Osteocyte (in vitro differentiated cells): ENCODE measurements around the gene SYNJ2. TPM values are rescaled to one million over a fixed set of nuclear protein-coding genes. Genes with fewer than 3 reads are reported as not detected.

Experiments
- DNase-seq: peaks from one replicate; pipeline ENCODE4 v3.0.0; 2021; ENCODE audit warnings: mixed read lengths; ENCODE audit not compliant: unreplicated experiment; ENCODE audit errors: extremely low spot score
- H3K27ac Mint-ChIP-seq: one replicate; pipeline ENCODE4 v1.8.0; 2021; ENCODE audit warnings: mild to moderate bottlenecking, mixed read lengths; ENCODE audit not compliant: unreplicated experiment
- H3K27me3 Mint-ChIP-seq: one replicate; pipeline ENCODE4 v1.8.0; 2021; ENCODE audit warnings: mixed read lengths; ENCODE audit not compliant: unreplicated experiment
- H3K36me3 Mint-ChIP-seq: one replicate; pipeline ENCODE4 v1.8.0; 2021; ENCODE audit warnings: mixed read lengths; ENCODE audit not compliant: unreplicated experiment
- H3K4me1 Mint-ChIP-seq: one replicate; pipeline ENCODE4 v1.8.0; 2021; ENCODE audit warnings: mixed read lengths; ENCODE audit not compliant: unreplicated experiment
- H3K4me3 Mint-ChIP-seq: one replicate; pipeline ENCODE4 v1.8.0; 2021; ENCODE audit warnings: mild to moderate bottlenecking, moderate library complexity, mixed read lengths; ENCODE audit not compliant: unreplicated experiment
- H3K9me3 Mint-ChIP-seq: one replicate; pipeline ENCODE4 v1.8.0; 2021; ENCODE audit warnings: mixed read lengths; ENCODE audit not compliant: unreplicated experiment
- CTCF ChIP-seq: fragments of 200-600 bp; sonication (generic); IDR thresholded peaks from 2 replicates; pipeline ENCODE4 v1.5.0; 2021; ENCODE audit warnings: antibody characterized with exemption, mild to moderate bottlenecking, moderate library complexity
- total RNA-seq: library from RNA; stranded (reverse); gene quantifications from 2 replicates; pipeline ENCODE4 v1.2.1, GENCODE V29; 2021

Gene SYNJ2
- total RNA-seq, 1 donor from 2014 or later = 94.5 TPM

GRCh38 chr6:157996201-157996712, 14.6 kb downstream of the SYNJ2 start:
- Mint-ChIP-seq H3K27me3 (no peaks in the 10 kb centered on the region), H3K27ac (peak overlapping the region; percentile 76), H3K4me1 (peaks cover 82% of the 10 kb centered on the region), H3K36me3 (peaks cover 24% of the 10 kb centered on the region), H3K4me3 (no peak overlapping the region), H3K9me3 (no peaks in the 10 kb centered on the region)
- DNase-seq = no peak
- no peak for TF ChIP-seq CTCF

- no peak for DNase-seq
- H3K4me3 Mint-ChIP-seq = no peak overlapping the region
- peak overlapping the region; percentile 19 for H3K27ac Mint-ChIP-seq
- no peaks in the 10 kb centered on the region for H3K9me3 Mint-ChIP-seq
- H3K27me3 Mint-ChIP-seq = no peaks in the 10 kb centered on the region
- peaks cover 28% of the 10 kb centered on the region for H3K36me3 Mint-ChIP-seq
- TF ChIP-seq CTCF = no peak
- H3K4me1 Mint-ChIP-seq = peaks cover 82% of the 10 kb centered on the region
Observed at GRCh38 chr6:157996918-157997702, 15.4 kb downstream of the SYNJ2 start.

- no peak for DNase-seq
- Mint-ChIP-seq H3K36me3 (peaks cover 24% of the 10 kb centered on the region), H3K27ac (peak overlapping the region; percentile 23), H3K9me3 (no peaks in the 10 kb centered on the region), H3K4me3 (no peak overlapping the region), H3K27me3 (no peaks in the 10 kb centered on the region), H3K4me1 (peaks cover 85% of the 10 kb centered on the region)
- TF ChIP-seq CTCF = no peak
Observed at GRCh38 chr6:157997893-157998608, 16.4 kb downstream of the SYNJ2 start.

- Mint-ChIP-seq H3K9me3 (no peaks in the 10 kb centered on the region), H3K4me3 (no peak overlapping the region), H3K36me3 (peaks cover 24% of the 10 kb centered on the region), H3K4me1 (peaks cover 86% of the 10 kb centered on the region), H3K27me3 (no peaks in the 10 kb centered on the region), H3K27ac (peak overlapping the region; percentile 67)
- TF ChIP-seq CTCF = no peak
- DNase-seq = no peak
Observed at GRCh38 chr6:157998707-157999167, 17.1 kb downstream of the SYNJ2 start.
